SU-DHL-6 (cell line): ENCODE measurements around the gene ESYT2.

Experiments
- EZH2phosphoT487 ChIP-seq: fragments of 200-600 bp; sonication (generic), shearing (Covaris generic); conservative IDR thresholded peaks from 2 replicates; pipeline ENCODE4 v1.6.1; 2018; ENCODE audit warnings: mild to moderate bottlenecking, antibody characterized with exemption, low read length, moderate library complexity, mixed read lengths
- TF ChIP-seq, protein P1 (sequence below): fragments of 200-600 bp; sonication (generic); IDR thresholded peaks from one replicate; pipeline ENCODE4 v1.5.1; 2017; ENCODE audit warnings: antibody characterized with exemption, mild to moderate bottlenecking, low read length, moderate library complexity; ENCODE audit not compliant: insufficient read depth, poor library complexity, severe bottlenecking

DNA sequence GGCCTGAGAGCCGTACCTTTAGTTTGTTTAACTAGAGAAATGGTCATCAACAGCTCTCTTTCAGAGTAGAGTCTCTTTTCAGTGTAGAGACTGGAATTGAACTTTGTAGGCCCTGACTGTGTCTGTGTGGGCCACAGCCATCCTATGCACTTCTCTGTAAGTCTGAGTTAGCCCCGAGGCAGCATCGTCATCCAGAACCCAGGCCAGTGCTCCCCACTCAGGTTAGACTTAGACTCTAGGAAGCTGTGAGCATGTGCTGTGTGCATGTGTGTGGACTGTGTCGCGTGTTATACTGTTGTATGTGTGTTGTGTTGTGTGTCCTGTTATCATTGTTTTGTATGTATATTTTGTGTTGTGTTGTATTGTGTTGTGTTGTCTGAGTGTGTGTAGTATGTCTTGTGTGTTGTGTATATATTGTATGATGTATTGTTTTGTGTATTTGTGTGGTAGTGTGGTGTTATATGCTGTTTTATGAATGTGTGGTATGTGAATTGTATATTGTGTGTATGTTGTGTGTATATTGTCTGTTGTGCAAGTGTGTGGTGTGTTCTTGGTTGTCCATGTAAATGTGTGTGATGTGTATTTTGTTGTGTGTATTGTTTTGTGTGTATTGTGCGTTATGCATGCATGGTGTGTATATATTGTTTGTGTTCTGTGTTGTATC lies 106.6 kb downstream of the ESYT2 start:
- TF ChIP-seq, protein P1, sequence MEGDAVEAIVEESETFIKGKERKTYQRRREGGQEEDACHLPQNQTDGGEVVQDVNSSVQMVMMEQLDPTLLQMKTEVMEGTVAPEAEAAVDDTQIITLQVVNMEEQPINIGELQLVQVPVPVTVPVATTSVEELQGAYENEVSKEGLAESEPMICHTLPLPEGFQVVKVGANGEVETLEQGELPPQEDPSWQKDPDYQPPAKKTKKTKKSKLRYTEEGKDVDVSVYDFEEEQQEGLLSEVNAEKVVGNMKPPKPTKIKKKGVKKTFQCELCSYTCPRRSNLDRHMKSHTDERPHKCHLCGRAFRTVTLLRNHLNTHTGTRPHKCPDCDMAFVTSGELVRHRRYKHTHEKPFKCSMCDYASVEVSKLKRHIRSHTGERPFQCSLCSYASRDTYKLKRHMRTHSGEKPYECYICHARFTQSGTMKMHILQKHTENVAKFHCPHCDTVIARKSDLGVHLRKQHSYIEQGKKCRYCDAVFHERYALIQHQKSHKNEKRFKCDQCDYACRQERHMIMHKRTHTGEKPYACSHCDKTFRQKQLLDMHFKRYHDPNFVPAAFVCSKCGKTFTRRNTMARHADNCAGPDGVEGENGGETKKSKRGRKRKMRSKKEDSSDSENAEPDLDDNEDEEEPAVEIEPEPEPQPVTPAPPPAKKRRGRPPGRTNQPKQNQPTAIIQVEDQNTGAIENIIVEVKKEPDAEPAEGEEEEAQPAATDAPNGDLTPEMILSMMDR, result no peak
- no peak for TF ChIP-seq EZH2phosphoT487
